Progenitor cell of endocrine pancreas (in vitro differentiated cells): Measurements from ENCODE around the gene PAFAH2. TPM values are rescaled to one million over a fixed set of nuclear protein-coding genes. Genes with fewer than 3 reads are reported as not detected.
"Not testable (repeated sequence)": the region's sequence is repeated elsewhere in the genome, so short reads cannot be mapped to it uniquely, and the experiment has no call there.

Source experiments
- DNase-seq: peaks from one replicate; pipeline ENCODE4 v3.0.0; 2021; ENCODE audit warnings: low spot score; ENCODE audit not compliant: unreplicated experiment
- H3K27ac Mint-ChIP-seq: 2 replicates; pipeline ENCODE4 v1.8.0; 2021; ENCODE audit warnings: mild to moderate bottlenecking, moderate library complexity, mixed read lengths
- H3K27me3 Mint-ChIP-seq: 2 replicates; pipeline ENCODE4 v1.8.0; 2021; ENCODE audit warnings: mixed read lengths
- H3K36me3 Mint-ChIP-seq: 2 replicates; pipeline ENCODE4 v1.8.0; 2022; ENCODE audit warnings: mixed read lengths; ENCODE audit not compliant: insufficient read depth
- H3K4me1 Mint-ChIP-seq: 2 replicates; pipeline ENCODE4 v1.8.0; 2021; ENCODE audit warnings: low read depth, mixed read lengths
- H3K4me3 Mint-ChIP-seq: 2 replicates; pipeline ENCODE4 v1.8.0; 2021; ENCODE audit warnings: low read depth, mild to moderate bottlenecking, moderate library complexity, mixed read lengths
- H3K9me3 Mint-ChIP-seq: 2 replicates; pipeline ENCODE4 v1.8.0; 2021; ENCODE audit warnings: low read depth, mixed read lengths
- CTCF ChIP-seq: fragments of 200-600 bp; sonication (generic); IDR thresholded peaks from one replicate; pipeline ENCODE4 v1.5.0; 2021; ENCODE audit warnings: antibody characterized with exemption, mild to moderate bottlenecking; ENCODE audit not compliant: unreplicated experiment
- total RNA-seq: library from RNA; stranded (reverse); gene quantifications from 2 replicates; pipeline ENCODE4 v1.2.1, GENCODE V29; 2021

The PAFAH2 gene
- total RNA-seq, 1 donor from 2014 or later, result 12.8 TPM

- TF ChIP-seq CTCF, result no peak
- no peak for DNase-seq
- no peak overlapping the region for H3K4me3 Mint-ChIP-seq
- H3K4me1 Mint-ChIP-seq, result no peaks in the 10 kb centered on the region
- no peak overlapping the region for H3K27ac Mint-ChIP-seq
- peaks cover 3% of the 10 kb centered on the region for H3K9me3 Mint-ChIP-seq
- H3K27me3 Mint-ChIP-seq, result no peaks in the 10 kb centered on the region
- no peaks in the 10 kb centered on the region for H3K36me3 Mint-ChIP-seq
These were observed 49.2 kb downstream of the PAFAH2 start for GRCh38 chr1:25948641-25949040.

GRCh38 chr1:25947027-25947426 lies 50.8 kb downstream of the PAFAH2 start:
- no peaks in the 10 kb centered on the region for H3K4me1 Mint-ChIP-seq
- H3K27me3 Mint-ChIP-seq, result no peaks in the 10 kb centered on the region
- TF ChIP-seq CTCF, result no peak
- DNase-seq, result no peak
- peaks cover 2% of the 10 kb centered on the region for H3K36me3 Mint-ChIP-seq
- peaks cover 13% of the 10 kb centered on the region for H3K9me3 Mint-ChIP-seq
- H3K4me3 Mint-ChIP-seq, result no peak overlapping the region
- H3K27ac Mint-ChIP-seq, result no peak overlapping the region

- Mint-ChIP-seq H3K27me3 (no peaks in the 10 kb centered on the region), H3K9me3 (peaks cover 13% of the 10 kb centered on the region), H3K4me1 (no peaks in the 10 kb centered on the region), H3K27ac (peak overlapping the region; percentile 73), H3K36me3 (peaks cover 2% of the 10 kb centered on the region), H3K4me3 (no peak overlapping the region)
- DNase-seq, result no peak
- no peak for TF ChIP-seq CTCF
These were observed 52.1 kb downstream of the PAFAH2 start for GRCh38 chr1:25945761-25946160.

DNA sequence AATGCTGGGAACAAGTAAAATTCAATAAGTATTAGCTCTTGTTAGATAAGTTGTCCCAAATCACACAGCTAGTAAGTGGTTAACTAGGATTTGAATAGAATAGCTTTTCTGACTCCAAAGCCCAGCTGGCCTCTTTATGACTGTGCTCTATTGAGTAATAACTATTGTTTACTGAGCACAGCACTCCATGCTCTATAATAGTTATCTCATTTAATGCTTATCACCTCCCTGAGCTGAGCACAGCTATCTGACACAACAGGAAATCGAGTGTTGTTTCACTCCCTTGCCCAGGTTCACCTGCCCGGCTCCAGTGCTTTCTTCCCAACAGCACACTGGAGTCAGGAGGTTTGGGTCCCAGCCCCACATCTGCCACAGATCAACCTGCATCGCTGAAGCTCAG lies 52.9 kb downstream of the PAFAH2 start:
- Mint-ChIP-seq H3K4me3 (no peak overlapping the region), H3K27me3 (no peaks in the 10 kb centered on the region), H3K36me3 (peaks cover 2% of the 10 kb centered on the region), H3K9me3 (peaks cover 13% of the 10 kb centered on the region), H3K4me1 (no peaks in the 10 kb centered on the region), H3K27ac (no peak overlapping the region)
- TF ChIP-seq CTCF, result no peak
- no peak for DNase-seq

DNA sequence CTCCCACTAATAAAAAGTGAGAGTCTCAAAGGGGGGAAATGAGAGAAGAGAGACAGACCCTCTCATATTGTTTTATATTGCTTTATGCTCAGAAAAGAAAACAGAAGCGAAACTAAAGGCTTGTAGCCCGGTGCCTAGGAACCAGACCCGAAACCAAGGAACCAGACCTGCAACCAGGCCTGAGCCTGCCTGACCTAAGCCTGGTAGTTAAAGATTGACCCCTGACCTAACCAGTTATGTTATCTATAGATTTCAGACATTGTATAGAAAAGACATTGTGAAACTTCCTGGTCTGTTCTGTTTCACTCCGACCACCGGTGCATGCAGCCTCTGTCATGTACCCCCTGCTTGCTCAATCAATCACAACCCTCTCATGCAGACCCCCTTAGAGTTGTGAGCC lies 54.4 kb downstream of the PAFAH2 start:
- not testable (repeated sequence) for H3K36me3 Mint-ChIP-seq, H3K27ac Mint-ChIP-seq, H3K27me3 Mint-ChIP-seq, DNase-seq, H3K4me1 Mint-ChIP-seq, H3K4me3 Mint-ChIP-seq
- peaks cover 13% of the 10 kb centered on the region for H3K9me3 Mint-ChIP-seq

GRCh38 chr1:25936947-25937346 lies 60.9 kb downstream of the PAFAH2 start:
- Mint-ChIP-seq H3K36me3 (no peaks in the 10 kb centered on the region), H3K27ac (no peak overlapping the region), H3K27me3 (peaks cover 16% of the 10 kb centered on the region), H3K4me3 (no peak overlapping the region), H3K9me3 (no peaks in the 10 kb centered on the region), H3K4me1 (peaks cover 2% of the 10 kb centered on the region)
- TF ChIP-seq CTCF, result no peak
- DNase-seq, result no peak
